Measurements from ENCODE around the gene HAPLN3.
"Not testable (repeated sequence)": the region's sequence is repeated elsewhere in the genome, so short reads cannot be mapped to it uniquely, and the experiment has no call there.

The HAPLN3 gene

GRCh38 chr15:88894819-88895767, at the start of gene HAPLN3:
Gene HAPLN3, minus strand, starts transcription at chr15:88895544. Its CDS starts 8,246 bp downstream, at chr15:88887298.
- DNase-seq (ENCODE audit: low read depth in 2 of 2) = peak in 1 of 2 donors; percentile 50

GRCh38 chr15:88940110-88940675, 44.8 kb upstream of the HAPLN3 start:
- DNase-seq (ENCODE audit: low read depth in 2 of 2) = no peak

- DNase-seq (ENCODE audit: low read depth in 2 of 2) = no peak
Observed at GRCh38 chr15:88939486-88939806, 44.1 kb upstream of the HAPLN3 start.

- no peak for DNase-seq (ENCODE audit: low read depth in 2 of 2)
Observed at GRCh38 chr15:88938802-88939485, 43.6 kb upstream of the HAPLN3 start.

- not testable (repeated sequence) for DNase-seq (ENCODE audit: low read depth in 2 of 2)
Observed at GRCh38 chr15:88934449-88934848, 39.1 kb upstream of the HAPLN3 start.

- DNase-seq (ENCODE audit: low read depth in 2 of 2) = no peak
Observed at GRCh38 chr15:88932875-88933330, 37.6 kb upstream of the HAPLN3 start.

GRCh38 chr15:88932271-88932874, 37.0 kb upstream of the HAPLN3 start:
- no peak for DNase-seq (ENCODE audit: low read depth in 2 of 2)

- no peak for DNase-seq (ENCODE audit: low read depth in 2 of 2)
Observed at GRCh38 chr15:88930579-88930978, 35.2 kb upstream of the HAPLN3 start.

- DNase-seq (ENCODE audit: low read depth in 2 of 2) = not testable (repeated sequence)
Observed at GRCh38 chr15:88929358-88930098, 34.2 kb upstream of the HAPLN3 start.

- not testable (repeated sequence) for DNase-seq (ENCODE audit: low read depth in 2 of 2)
Observed at GRCh38 chr15:88928192-88928591, 32.8 kb upstream of the HAPLN3 start.

GRCh38 chr15:88925648-88926047, 30.3 kb upstream of the HAPLN3 start:
- not testable (repeated sequence) for DNase-seq (ENCODE audit: low read depth in 2 of 2)

- DNase-seq (ENCODE audit: low read depth in 2 of 2) = not testable (repeated sequence)
Observed at GRCh38 chr15:88920892-88921435, 25.6 kb upstream of the HAPLN3 start.

GRCh38 chr15:88920186-88920891, 25.0 kb upstream of the HAPLN3 start:
- DNase-seq (ENCODE audit: low read depth in 2 of 2) = no peak

GRCh38 chr15:88918738-88919137, 23.4 kb upstream of the HAPLN3 start:
- no peak for DNase-seq (ENCODE audit: low read depth in 2 of 2)

- DNase-seq (ENCODE audit: low read depth in 2 of 2) = no peak
Observed at GRCh38 chr15:88917760-88918159, 22.4 kb upstream of the HAPLN3 start.

- DNase-seq (ENCODE audit: low read depth in 2 of 2) = no peak
Observed at GRCh38 chr15:88915354-88915753, 20.0 kb upstream of the HAPLN3 start.

GRCh38 chr15:88913850-88914169, 18.5 kb upstream of the HAPLN3 start:
- DNase-seq (ENCODE audit: low read depth in 2 of 2) = no peak

- DNase-seq (ENCODE audit: low read depth in 2 of 2) = peak; percentile 27 to 52
Observed at GRCh38 chr15:88913017-88913849, 17.9 kb upstream of the HAPLN3 start, which contains the start of gene MFGE8. Gene MFGE8, minus strand, starts transcription at chr15:88913379. Its CDS starts 60 bp downstream, at chr15:88913319.

GRCh38 chr15:88912500-88912921, 17.2 kb upstream of the HAPLN3 start:
- DNase-seq (ENCODE audit: low read depth in 2 of 2) = no peak

GRCh38 chr15:88911766-88912118, 16.4 kb upstream of the HAPLN3 start:
- no peak for DNase-seq (ENCODE audit: low read depth in 2 of 2)

Data from stimulated activated CD4-positive, alpha-beta T cell treated with anti-CD3 and anti-CD28 coated beads, Interleukin-1b, Interleukin-23, amount 100 ng/mL, for 1 hour (primary cell).